GM18870 (cell line): ENCODE data around the gene HTRA3.

Source experiments
- ATAC-seq: cut with Tn5 transposase; IDR thresholded peaks from one replicate; pipeline ENCODE4 v1.9.1; 2021; ENCODE audit warnings: moderate library complexity; ENCODE audit not compliant: unreplicated experiment

Gene HTRA3

GRCh38 chr4:8269535-8270417 is at the start of gene HTRA3:
Gene HTRA3, plus strand, starts transcription at chr4:8269754. Its CDS starts 215 bp downstream, at chr4:8269969.
- no peak for ATAC-seq

GRCh38 chr4:8220661-8221450 is 48.7 kb upstream of the HTRA3 start:
- ATAC-seq = no peak

- no peak for ATAC-seq
Measured at GRCh38 chr4:8221476-8221875, 48.1 kb upstream of the HTRA3 start.

GRCh38 chr4:8221985-8222384 is 47.6 kb upstream of the HTRA3 start:
- no peak for ATAC-seq

GRCh38 chr4:8222609-8223388 is 46.8 kb upstream of the HTRA3 start:
- no peak for ATAC-seq

GRCh38 chr4:8224267-8224974 is 45.1 kb upstream of the HTRA3 start:
- ATAC-seq = no peak

- no peak for ATAC-seq
Measured at GRCh38 chr4:8224975-8225625, 44.5 kb upstream of the HTRA3 start.

GRCh38 chr4:8225706-8226443 is 43.7 kb upstream of the HTRA3 start:
- no peak for ATAC-seq

GRCh38 chr4:8227201-8227770 is 42.3 kb upstream of the HTRA3 start:
- no peak for ATAC-seq

- ATAC-seq = no peak
Measured at GRCh38 chr4:8227771-8228318, 41.7 kb upstream of the HTRA3 start.

- ATAC-seq = peak; percentile 72
Measured at GRCh38 chr4:8228319-8229250, 41.0 kb upstream of the HTRA3 start.

- ATAC-seq = no peak
Measured at GRCh38 chr4:8229331-8229975, 40.1 kb upstream of the HTRA3 start.

GRCh38 chr4:8230033-8230432 is 39.5 kb upstream of the HTRA3 start:
- ATAC-seq = no peak

GRCh38 chr4:8230891-8231290 is 38.7 kb upstream of the HTRA3 start:
- ATAC-seq = no peak

GRCh38 chr4:8231551-8232049 is 38.0 kb upstream of the HTRA3 start:
- no peak for ATAC-seq

GRCh38 chr4:8232748-8233147 is 36.8 kb upstream of the HTRA3 start:
- no peak for ATAC-seq
